ENCODE data around the gene CCNL2.

CCNL2 gene

GRCh38 chr1:1427106-1427819 is 28.1 kb upstream of the CCNL2 start:
- no peak for DNase-seq (ENCODE audit: extremely low read depth, low read depth)
- TF ChIP-seq, protein P1, sequence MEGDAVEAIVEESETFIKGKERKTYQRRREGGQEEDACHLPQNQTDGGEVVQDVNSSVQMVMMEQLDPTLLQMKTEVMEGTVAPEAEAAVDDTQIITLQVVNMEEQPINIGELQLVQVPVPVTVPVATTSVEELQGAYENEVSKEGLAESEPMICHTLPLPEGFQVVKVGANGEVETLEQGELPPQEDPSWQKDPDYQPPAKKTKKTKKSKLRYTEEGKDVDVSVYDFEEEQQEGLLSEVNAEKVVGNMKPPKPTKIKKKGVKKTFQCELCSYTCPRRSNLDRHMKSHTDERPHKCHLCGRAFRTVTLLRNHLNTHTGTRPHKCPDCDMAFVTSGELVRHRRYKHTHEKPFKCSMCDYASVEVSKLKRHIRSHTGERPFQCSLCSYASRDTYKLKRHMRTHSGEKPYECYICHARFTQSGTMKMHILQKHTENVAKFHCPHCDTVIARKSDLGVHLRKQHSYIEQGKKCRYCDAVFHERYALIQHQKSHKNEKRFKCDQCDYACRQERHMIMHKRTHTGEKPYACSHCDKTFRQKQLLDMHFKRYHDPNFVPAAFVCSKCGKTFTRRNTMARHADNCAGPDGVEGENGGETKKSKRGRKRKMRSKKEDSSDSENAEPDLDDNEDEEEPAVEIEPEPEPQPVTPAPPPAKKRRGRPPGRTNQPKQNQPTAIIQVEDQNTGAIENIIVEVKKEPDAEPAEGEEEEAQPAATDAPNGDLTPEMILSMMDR (IDR thresholded peaks at IDR 0.05; ENCODE audit: low read depth, low read length, missing control alignments) = no peak
- no peak overlapping the region for H3K4me3 ChIP-seq (replicated peaks; ENCODE audit: low read depth, low read length)

DNA sequence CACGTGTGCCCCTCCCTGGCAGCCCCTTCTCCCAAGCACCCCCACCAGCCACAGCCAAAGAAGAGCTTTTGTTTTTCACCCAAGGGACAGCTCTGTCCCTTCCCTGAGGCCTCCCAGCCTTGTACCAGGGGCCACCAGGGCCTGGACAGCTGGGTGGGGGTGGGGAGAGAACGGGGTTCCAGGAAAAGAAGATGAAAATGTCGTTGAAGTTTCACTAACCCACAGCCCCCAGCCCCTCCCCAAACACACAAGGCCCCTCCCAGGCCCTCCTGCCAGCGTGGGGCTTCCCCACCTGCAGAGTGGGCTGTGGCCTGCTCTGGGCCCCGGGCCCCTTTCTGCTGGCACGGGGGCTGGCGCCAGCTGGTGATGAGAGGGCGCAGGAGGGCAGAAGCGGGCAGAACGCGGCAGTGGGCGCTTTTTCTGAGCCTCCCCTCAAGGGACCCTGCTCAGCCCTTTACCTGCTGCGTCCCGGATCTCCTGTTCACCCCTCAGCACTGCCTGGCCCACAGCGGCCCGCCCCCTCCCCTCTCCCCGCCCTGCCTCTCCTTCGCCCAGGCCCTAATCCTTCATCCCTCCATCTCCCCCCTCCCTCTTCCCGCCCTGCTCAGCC is 27.5 kb upstream of the CCNL2 start:
- TF ChIP-seq, protein P1 (IDR thresholded peaks at IDR 0.05; ENCODE audit: low read depth, low read length, missing control alignments) = no peak
- no peak overlapping the region for H3K4me3 ChIP-seq (replicated peaks; ENCODE audit: low read depth, low read length)
- DNase-seq (ENCODE audit: extremely low read depth, low read depth) = no peak

GRCh38 chr1:1425753-1426495 is 26.8 kb upstream of the CCNL2 start:
- no peak overlapping the region for H3K4me3 ChIP-seq (replicated peaks; ENCODE audit: low read depth, low read length)
- DNase-seq (ENCODE audit: extremely low read depth, low read depth) = no peak
- TF ChIP-seq, protein P1 (IDR thresholded peaks at IDR 0.05; ENCODE audit: low read depth, low read length, missing control alignments) = no peak

- DNase-seq (ENCODE audit: extremely low read depth, low read depth) = no peak
- no peak overlapping the region for H3K4me3 ChIP-seq (replicated peaks; ENCODE audit: low read depth, low read length)
- TF ChIP-seq, protein P1 (IDR thresholded peaks at IDR 0.05; ENCODE audit: low read depth, low read length, missing control alignments) = no peak
Measured at GRCh38 chr1:1425426-1425752, 26.3 kb upstream of the CCNL2 start.

- TF ChIP-seq, protein P1 (IDR thresholded peaks at IDR 0.05; ENCODE audit: low read depth, low read length, missing control alignments) = no peak
- H3K4me3 ChIP-seq (replicated peaks; ENCODE audit: low read depth, low read length) = no peak overlapping the region
- DNase-seq (ENCODE audit: extremely low read depth, low read depth) = no peak
Measured at GRCh38 chr1:1424707-1425106, 25.6 kb upstream of the CCNL2 start.

DNA sequence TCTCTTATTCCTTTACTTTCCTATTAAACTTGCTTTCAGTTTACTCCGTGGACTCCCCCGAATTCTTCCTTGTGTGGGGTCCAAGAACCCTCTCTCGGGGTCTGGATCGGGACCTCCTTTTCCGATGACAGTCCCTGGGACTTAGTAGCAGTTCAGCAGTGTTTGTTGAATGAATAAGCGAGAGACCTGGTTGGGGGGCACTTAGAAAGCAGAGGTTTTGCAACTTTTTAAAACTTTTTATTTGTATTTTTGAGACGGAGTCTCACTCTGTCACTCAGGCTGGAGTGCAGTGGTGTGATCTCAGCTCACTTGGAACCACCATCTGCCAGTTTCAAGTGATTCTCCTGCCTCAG is 24.1 kb upstream of the CCNL2 start:
- no peak for DNase-seq (ENCODE audit: extremely low read depth, low read depth)
- no peak overlapping the region for H3K4me3 ChIP-seq (replicated peaks; ENCODE audit: low read depth, low read length)
- TF ChIP-seq, protein P1 (IDR thresholded peaks at IDR 0.05; ENCODE audit: low read depth, low read length, missing control alignments) = no peak

Data from HFF-Myc (cell line).